GM20000 (cell line): ENCODE measurements around the gene HDLBP.

Experiments
- DNase-seq: peaks from one replicate; pipeline ENCODE4 v3.0.0; 2012; ENCODE audit warnings: low spot score
- CTCF ChIP-seq: IDR thresholded peaks from 2 replicates; pipeline ENCODE4 v1.5.1; 2012; ENCODE audit warnings: mild to moderate bottlenecking, control low read depth; ENCODE audit errors: extremely low read depth, missing control alignments

The HDLBP gene

DNA sequence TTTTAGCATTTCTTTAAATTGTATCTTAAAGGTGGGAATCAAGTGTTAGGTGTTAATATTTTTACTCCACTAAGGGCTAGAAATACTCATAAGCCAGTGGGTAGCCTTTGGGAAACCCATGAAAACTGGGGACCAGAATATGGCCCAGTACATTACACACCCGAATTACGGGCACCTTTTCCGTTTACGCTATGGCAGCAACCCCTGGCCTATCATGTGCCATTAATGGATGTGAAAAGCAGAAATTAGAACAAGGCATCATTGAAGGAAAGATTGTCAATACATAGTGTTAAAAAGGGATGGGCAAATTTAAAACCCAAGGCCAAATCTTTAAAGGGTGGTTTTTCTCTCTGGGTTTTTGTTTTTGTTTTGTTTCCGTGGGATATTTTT lies 41.4 kb upstream of the HDLBP start:
- no peak for TF ChIP-seq CTCF
- DNase-seq = no peak

DNA sequence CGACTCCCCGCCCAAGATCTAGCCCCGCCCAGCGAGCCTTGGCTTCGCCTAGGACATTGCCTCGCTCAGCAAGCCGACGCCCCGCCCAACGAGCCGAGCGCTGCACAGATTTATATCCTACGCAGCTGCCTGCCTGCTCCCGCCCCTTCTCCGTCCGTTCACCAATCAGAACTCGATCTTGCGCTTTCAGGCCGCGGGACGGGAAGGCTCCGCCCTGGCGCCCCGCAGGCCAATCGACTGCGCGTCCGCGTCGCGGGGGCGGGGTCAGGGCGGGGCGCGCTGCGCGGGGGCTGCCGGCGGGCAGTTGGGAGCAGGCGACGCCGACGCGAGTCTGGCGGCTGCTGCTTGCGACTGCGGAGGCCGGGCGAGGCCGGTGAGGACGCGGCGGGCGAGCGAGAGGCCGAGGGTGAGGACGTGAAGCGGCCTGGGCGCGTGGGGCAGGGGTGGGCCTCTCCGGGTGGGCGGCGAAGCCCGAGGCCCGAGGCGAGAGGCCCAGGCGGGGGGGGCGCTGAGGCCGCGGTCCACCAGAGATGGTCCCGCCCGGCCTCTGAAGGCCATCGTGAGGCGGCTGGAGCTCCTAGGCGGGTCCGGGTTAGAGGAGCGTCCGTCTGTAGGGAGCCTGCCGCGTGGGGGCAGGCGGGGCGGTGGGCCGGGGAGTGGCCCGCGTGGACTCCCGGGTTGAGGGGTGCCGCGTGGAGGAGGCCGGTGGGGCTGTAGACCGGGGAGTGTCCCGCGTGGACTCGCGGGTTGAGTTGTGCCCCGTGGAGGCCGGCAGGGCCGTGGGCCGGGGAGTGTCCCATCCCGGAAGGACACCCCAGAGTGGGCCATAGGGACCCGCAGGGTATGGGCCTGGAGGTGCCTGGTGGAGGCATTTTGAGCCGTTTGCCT lies 40.8 kb upstream of the HDLBP start, which contains the start of gene FARP2:
Gene FARP2, plus strand, starts transcription at position 303 of the 888 bp plus-strand sequence. CDS start 16,823 bp downstream, outside the sequence.
- TF ChIP-seq CTCF = no peak
- DNase-seq = peak; percentile 95

GRCh38 chr2:241354668-241355658 lies 39.5 kb upstream of the HDLBP start:
- DNase-seq = peak; percentile 26
- TF ChIP-seq CTCF = no peak

GRCh38 chr2:241352227-241352626 lies 36.8 kb upstream of the HDLBP start:
- TF ChIP-seq CTCF = no peak
- no peak for DNase-seq

DNA sequence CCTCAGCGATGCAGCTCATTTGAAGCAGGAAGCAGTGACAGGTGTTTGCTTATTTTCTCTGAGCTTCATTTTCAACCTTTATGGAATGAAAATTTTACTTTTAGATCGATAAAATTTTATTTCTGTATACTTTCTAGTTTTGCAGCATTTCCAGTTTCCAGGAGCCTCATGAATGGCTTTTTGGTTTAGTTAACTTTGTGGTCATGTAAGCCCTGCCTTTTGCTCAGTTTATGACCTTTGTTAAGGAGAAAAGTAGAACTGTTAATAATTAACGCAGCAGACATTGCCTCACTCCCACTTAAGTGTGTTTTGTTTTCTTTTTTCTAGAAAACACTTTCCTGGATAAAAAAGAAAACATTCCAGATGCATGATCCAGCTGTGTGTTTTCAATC lies 36.2 kb upstream of the HDLBP start:
- TF ChIP-seq CTCF = no peak
- DNase-seq = no peak

GRCh38 chr2:241350878-241351639 lies 35.6 kb upstream of the HDLBP start:
- TF ChIP-seq CTCF = no peak
- DNase-seq = no peak
